GM20000 (cell line): ENCODE measurements around the gene EMILIN1.

Experiments
- DNase-seq: peaks from one replicate; pipeline ENCODE4 v3.0.0; 2012; ENCODE audit warnings: low spot score
- CTCF ChIP-seq: IDR thresholded peaks from 2 replicates; pipeline ENCODE4 v1.5.1; 2012; ENCODE audit warnings: mild to moderate bottlenecking, control low read depth; ENCODE audit errors: extremely low read depth, missing control alignments

EMILIN1 gene

DNA sequence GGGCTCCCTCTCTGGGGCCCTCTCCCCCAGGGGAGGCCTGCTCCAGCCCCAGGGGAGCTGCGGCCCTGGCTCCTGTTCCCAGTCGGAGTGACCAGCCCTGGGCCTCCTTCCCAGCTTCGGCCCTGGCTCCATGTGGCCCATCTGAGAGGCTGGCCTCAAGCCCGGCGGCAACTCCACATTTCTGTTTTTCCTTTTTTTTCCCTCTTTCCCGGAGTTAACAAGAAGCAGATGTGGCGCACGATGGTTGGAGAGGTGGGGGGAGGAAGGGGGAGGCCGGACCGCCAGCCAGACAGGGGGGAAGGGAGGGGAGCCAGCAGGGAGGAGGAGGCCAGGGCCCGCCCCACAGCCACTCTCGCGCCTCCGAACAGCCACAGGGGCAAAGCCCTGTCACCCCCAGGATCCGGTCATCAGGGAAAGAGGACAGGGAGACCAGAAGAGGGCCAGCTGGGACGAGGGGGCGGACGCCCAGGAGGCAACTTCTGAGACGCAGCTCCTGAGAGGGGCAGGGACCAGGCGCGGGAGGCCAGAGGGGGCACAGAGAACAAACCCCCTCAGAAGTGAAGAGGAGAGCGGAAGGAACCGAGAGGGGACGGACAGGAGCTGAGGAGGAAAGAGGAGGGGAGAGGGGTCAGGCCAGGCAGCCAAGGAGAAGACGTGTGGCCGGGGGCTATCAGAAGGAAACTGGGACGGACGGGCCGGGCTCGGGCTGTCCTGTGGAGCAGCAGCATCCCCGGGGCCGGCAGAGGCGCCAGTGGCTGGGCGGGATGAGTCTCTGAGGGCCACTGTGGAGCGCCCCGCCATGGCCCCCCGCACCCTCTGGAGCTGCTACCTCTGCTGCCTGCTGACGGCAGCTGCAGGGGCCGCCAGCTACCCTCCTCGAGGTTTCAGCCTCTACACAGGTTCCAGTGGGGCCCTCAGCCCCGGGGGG lies at the start of gene EMILIN1:
Gene EMILIN1 (plus strand): TSS at position 349 of the 928 bp plus-strand sequence. CDS start 451 bp downstream, at position 800.
- no peak for DNase-seq
- no peak for TF ChIP-seq CTCF

DNA sequence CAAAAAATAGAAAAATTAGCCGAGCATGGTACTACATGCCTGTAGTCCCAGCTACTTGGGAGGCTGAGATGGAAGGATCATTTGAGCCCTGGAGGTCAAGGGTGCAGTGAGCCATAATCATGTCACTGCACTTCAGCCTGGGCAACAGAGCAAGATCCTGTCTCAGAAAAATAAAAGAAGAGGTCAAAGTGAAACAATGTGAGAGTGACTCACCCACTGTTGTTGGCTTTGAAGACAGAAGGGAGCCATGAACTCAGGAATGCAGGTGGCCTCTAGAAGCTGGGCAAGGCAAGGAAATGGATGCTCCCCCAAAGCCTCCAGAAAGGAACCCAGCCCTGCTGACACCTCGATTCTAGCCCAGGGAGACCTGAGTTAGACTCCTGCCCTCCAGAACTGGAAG lies 49.4 kb upstream of the EMILIN1 start:
- no peak for DNase-seq
- no peak for TF ChIP-seq CTCF

- TF ChIP-seq CTCF: no peak
- peak; percentile 96 for DNase-seq
Observed at GRCh38 chr2:27032495-27033252, 45.7 kb upstream of the EMILIN1 start, which contains the start of gene TMEM214. TMEM214 (plus strand) TSS chr2:27032965; CDS start chr2:27033016, 51 bp downstream.

DNA sequence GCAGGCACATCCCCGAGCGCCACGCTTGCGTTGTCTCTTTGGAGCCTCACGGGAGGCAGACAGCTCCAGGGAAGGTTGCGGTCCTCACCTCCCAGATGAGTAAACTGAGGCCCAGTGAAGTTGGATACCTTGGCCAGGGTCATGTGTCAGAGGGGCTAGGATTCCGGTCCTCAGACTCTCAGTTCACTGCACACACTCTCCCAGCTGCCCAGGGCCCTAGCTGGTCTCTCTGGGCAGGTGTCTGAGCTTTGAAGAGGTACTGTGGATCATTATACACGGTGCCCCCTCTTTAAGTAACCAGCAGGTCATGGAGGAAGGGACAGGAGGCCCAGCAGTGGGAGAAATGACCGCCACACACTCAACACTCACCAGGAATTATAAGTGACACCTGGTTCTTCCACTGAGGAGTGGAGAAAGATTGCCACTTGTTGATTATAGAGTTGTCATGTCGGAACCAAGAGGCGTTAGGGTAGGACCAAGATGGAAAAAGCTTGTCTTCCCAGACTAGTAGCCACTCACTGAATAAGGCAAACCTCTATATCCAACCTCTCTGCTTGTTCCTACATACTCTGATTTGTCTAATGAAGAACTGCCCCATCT lies 45.1 kb upstream of the EMILIN1 start:
- TF ChIP-seq CTCF: no peak
- DNase-seq: no peak

- no peak for DNase-seq
- TF ChIP-seq CTCF: no peak
Observed at GRCh38 chr2:27038012-27038411, 40.4 kb upstream of the EMILIN1 start.

GRCh38 chr2:27038631-27039339 lies 39.6 kb upstream of the EMILIN1 start:
- DNase-seq: no peak
- no peak for TF ChIP-seq CTCF
